ENCODE results near the gene RGS9BP. TPM values are rescaled to one million over a fixed set of nuclear protein-coding genes. Genes with fewer than 3 reads are reported as not detected.
"Not testable (repeated sequence)": the region's sequence is repeated elsewhere in the genome, so short reads cannot be mapped to it uniquely, and the experiment has no call there.

RGS9BP gene, protein sequence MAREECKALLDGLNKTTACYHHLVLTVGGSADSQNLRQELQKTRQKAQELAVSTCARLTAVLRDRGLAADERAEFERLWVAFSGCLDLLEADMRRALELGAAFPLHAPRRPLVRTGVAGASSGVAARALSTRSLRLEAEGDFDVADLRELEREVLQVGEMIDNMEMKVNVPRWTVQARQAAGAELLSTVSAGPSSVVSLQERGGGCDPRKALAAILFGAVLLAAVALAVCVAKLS
- 0.11 TPM for polyA plus RNA-seq

DNA sequence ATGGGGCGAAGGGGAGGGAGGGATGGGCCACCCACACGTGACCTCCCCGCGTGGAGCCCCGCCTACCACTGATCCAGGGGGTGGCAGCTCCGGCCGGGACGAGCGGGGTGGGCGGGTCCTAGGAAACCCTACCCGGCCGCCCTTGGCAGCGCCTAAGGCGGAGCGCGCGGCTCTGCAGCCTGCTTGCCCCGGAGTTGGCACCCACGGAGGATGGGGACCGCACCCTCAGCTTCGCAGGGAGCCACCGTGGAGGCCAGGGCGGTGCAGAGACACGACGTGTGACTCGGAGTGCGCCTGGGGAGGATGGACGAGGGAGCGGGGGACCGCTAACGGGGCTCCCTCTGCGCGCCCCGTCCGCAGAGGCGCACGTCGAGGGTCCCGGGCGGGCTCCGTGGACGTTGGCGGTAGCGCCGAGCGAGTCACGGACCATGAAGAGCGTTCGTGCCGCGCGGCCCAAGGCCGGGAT lies at the start of gene RGS9BP:
Gene RGS9BP, plus strand, starts transcription at position 129 of the 466 bp plus-strand sequence. CDS start 416 bp downstream, outside the sequence.
- peaks cover 15% of the 10 kb centered on the region for H3K27me3 Mint-ChIP-seq
- H3K27ac Mint-ChIP-seq, result peak within 1 kb of the TSS; percentile 81 to 86 (median 86)
- H3K9me3 Mint-ChIP-seq, result no peaks in the 10 kb centered on the region
- peak within 1 kb of the TSS; percentile 88 to 99 (median 94) for H3K4me3 Mint-ChIP-seq
- H3K36me3 Mint-ChIP-seq, result peaks cover 3% of the 10 kb centered on the region
- H3K4me1 Mint-ChIP-seq, result peaks cover 16 to 20% (median 18%) of the 10 kb centered on the region in 3 donors

DNA sequence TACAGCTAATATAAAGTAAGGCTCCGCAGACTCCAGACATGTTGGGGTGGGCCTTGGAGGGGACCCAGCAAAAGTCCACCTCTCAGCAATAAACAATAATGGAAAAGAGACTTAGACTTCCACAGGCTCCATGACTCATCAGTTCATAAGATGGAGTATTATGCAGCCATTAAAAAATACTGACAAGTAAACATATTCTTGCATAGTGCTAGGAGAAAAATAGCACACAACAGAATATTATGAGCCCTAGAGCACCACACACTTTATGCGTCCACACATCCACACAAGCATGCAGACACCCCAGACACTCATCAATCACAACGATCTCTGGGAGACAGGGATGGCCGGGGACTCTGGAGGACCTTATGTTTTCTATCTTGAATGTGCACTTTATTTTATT lies 48.7 kb upstream of the RGS9BP start:
- H3K36me3 Mint-ChIP-seq, result peaks cover 16% of the 10 kb centered on the region
- no peaks in the 10 kb centered on the region for H3K9me3 Mint-ChIP-seq
- H3K4me1 Mint-ChIP-seq, result no peaks in the 10 kb centered on the region
- no peak overlapping the region for H3K27ac Mint-ChIP-seq
- no peak overlapping the region for H3K4me3 Mint-ChIP-seq
- H3K27me3 Mint-ChIP-seq, result no peaks in the 10 kb centered on the region

DNA sequence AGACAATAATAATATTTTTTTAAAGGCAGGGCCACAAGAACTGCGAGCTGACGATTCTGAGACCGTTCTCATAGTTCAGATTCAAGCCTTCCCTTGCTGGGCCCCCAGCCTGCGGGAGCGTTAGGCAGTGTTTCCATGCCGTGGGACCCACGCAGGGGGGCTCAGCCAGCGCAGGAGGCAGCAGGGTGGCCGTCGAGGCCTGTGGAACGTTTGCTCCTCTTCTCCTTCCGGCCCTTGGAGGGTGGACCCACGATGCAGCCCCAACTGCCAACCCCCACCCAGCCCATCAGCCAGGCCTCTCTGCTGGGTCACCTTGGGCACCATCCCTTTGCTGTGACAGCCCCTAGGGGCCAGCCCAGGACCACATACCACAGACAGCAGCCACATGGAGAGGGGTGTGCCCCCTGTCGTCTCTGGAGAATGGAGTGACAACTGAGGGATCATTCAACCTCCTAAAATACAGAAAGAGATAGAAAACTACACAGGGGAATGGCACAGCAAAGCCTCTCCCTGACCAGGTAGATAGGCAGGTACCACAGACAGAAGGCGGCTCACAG lies 47.9 kb upstream of the RGS9BP start:
- no peak overlapping the region for H3K27ac Mint-ChIP-seq

DNA sequence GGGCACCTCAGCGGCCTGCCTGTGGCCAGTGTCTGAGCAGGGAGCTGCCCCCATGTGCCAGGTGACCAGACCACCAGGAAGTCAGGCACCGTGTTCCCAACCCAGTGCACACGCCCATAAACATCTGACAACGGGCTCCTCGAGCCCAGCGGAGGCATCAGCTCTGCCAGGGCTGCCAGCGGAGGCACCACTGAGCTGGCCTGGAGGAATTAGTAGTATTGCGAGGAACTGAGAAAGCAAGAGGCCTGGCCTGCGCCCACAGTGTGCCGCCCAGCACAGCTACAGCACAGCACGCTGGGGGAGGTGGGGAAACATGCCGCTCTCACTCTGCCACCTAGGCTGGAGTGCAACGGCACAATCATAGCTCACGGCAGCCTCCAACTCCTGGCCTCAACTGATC lies 45.3 kb upstream of the RGS9BP start:
- Mint-ChIP-seq H3K27ac (no peak overlapping the region), H3K4me1 (no peaks in the 10 kb centered on the region), H3K4me3 (no peak overlapping the region), H3K36me3 (peaks cover 7% of the 10 kb centered on the region), H3K9me3 (no peaks in the 10 kb centered on the region), H3K27me3 (no peaks in the 10 kb centered on the region)

More for the DNA sequence above, 47.9 kb upstream of the RGS9BP start:
- no peaks in the 10 kb centered on the region for H3K27me3 Mint-ChIP-seq
- peaks cover 9% of the 10 kb centered on the region for H3K36me3 Mint-ChIP-seq
- H3K4me3 Mint-ChIP-seq, result no peak overlapping the region
- no peaks in the 10 kb centered on the region for H3K9me3 Mint-ChIP-seq
- no peaks in the 10 kb centered on the region for H3K4me1 Mint-ChIP-seq

DNA sequence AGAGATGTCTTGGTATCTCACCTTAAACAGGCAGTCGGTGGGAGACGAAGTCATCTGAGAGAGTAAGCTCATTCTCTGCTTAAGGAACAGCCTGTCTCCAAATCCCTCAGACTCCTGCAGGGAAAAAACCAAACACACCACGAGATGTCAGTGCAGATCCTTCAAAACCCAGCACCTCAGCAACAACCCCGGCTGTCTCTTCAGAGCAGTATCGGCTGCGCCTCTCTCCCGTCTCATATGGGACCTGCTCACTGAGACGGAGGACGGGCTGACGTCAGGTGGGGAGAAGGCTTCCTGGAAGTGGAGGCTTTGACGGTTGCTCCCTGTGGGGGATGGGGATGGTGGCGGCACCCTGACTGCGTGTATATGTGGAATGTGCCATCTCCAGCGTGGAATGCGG lies 44.3 kb upstream of the RGS9BP start:
- no peaks in the 10 kb centered on the region for H3K27me3 Mint-ChIP-seq
- H3K36me3 Mint-ChIP-seq, result peaks cover 13% of the 10 kb centered on the region
- no peaks in the 10 kb centered on the region for H3K9me3 Mint-ChIP-seq

DNA sequence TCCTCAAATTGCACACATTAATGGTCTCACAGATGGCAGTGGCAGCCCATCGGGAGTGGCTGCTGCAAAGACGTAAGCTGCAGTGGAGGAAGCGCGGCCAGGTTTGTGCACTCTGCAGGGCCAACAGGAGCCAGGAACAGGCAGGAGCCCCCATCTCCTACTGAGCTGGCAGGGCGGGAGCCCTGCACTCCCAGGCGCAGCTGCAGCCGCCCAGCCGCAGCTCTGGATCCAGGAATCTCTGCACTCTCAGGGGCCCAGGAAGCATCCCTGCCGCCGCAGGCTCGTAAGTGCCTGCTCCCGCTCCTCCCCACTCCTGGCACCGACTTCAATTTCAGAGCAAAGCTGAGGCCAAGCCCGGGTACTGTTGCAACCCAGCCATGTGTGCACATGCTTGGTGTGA lies 38.2 kb upstream of the RGS9BP start:
- Mint-ChIP-seq H3K4me3 (no peak overlapping the region), H3K27me3 (no peaks in the 10 kb centered on the region), H3K4me1 (no peaks in the 10 kb centered on the region), H3K9me3 (peaks cover 0 to 3% (median 2%) of the 10 kb centered on the region in 3 donors), H3K27ac (no peak overlapping the region), H3K36me3 (peaks cover 20% of the 10 kb centered on the region)

More for the DNA sequence above, 44.3 kb upstream of the RGS9BP start:
- no peak overlapping the region for H3K4me3 Mint-ChIP-seq
- H3K4me1 Mint-ChIP-seq, result no peaks in the 10 kb centered on the region
- no peak overlapping the region for H3K27ac Mint-ChIP-seq

DNA sequence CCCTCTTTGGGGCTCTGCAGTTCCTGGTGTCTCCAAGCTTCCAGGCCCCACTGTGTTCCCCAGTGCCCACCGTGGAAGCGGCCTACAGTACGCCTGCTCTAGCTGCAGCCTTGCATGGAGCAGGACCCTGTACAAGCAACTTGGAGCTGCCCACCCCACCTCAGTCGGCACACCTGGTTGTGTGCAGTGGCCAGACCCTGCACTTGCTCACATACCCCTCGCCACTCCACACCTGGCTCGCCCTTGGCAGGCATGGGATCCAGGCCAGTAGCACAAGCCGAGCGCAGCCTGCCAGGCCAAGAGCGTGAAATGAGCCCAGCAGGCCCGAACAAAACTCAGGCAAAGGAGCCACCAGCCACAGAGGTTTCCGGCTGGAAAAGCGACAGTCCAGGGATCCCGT lies 37.0 kb upstream of the RGS9BP start:
- Mint-ChIP-seq H3K36me3 (peaks cover 21% of the 10 kb centered on the region), H3K27ac (no peak overlapping the region)

DNA sequence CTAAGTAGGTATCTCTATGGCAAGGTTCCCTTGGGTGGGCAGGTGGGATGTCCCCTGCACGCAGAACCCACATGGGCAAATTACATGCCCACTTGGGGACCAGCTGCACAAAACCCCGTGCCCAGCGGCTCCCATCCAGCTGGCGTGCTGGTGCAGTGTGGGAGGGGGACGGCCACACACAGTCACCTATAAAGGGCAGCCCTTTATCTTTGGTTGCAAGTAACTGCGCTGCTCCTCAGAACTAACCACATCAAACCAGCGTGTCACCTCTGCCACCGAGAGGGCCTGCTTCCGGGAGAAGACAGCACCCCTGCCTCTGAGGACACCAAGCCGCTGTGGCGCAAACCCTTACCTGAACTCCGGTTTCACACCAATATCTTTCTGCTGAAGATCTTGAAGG lies 32.9 kb upstream of the RGS9BP start:
- Mint-ChIP-seq H3K27me3 (no peaks in the 10 kb centered on the region), H3K36me3 (peaks cover 13% of the 10 kb centered on the region), H3K9me3 (peaks cover 0 to 3% (median 2%) of the 10 kb centered on the region in 3 donors), H3K27ac (peak overlapping the region in 1 of 3 donors; percentile 67), H3K4me3 (no peak overlapping the region), H3K4me1 (peaks cover 0 to 3% (median 0%) of the 10 kb centered on the region in 3 donors)

More for the DNA sequence above, 37.0 kb upstream of the RGS9BP start:
- Mint-ChIP-seq H3K4me3 (no peak overlapping the region), H3K4me1 (peaks cover 0 to 1% (median 0%) of the 10 kb centered on the region in 3 donors), H3K27me3 (no peaks in the 10 kb centered on the region), H3K9me3 (peaks cover 0 to 3% (median 2%) of the 10 kb centered on the region in 3 donors)

DNA sequence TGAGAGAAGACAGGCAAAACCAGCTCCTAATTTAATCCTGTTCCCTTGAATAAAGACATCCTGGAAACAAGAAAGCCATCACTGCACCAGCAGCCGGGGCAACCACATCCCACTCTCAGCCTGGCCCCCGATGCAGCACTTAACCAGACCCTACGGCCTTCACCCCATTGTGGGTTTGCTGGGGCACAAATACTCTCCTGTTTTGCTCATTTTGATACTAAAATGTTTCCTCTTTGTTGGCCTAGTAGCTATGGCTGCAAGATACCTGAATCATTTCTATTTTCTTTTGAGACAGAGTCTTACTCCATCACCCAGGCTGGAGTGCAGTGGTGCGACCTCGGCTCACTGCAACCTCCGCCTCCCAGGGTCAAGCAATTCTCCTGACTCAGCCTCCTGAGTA lies 29.1 kb upstream of the RGS9BP start:
- Mint-ChIP-seq H3K27ac (no peak overlapping the region), H3K36me3 (peaks cover 7% of the 10 kb centered on the region), H3K27me3 (no peaks in the 10 kb centered on the region), H3K4me1 (peaks cover 0 to 3% (median 0%) of the 10 kb centered on the region in 3 donors), H3K9me3 (no peaks in the 10 kb centered on the region), H3K4me3 (no peak overlapping the region)

DNA sequence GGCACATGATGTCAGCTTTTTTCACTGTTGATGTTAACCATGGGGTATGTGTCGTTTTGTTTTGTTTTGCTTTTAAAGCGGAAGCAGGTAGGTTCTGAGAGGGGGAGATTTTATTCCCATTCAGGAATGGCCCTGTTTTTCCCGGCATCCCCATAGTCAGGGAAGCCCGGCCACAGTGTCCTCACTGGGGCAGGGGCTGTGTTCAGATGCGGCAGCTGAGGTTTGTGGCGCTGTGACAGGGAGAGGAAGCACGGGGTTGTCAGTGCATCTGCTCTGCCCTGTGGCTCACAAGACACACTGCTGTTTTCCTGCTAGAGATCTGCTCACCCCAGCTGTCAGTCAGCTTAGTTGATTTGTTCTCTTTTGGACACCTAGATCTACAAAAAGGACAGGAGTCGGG lies 28.3 kb upstream of the RGS9BP start:
- no peaks in the 10 kb centered on the region for H3K27me3 Mint-ChIP-seq
- peaks cover 7% of the 10 kb centered on the region for H3K36me3 Mint-ChIP-seq
- no peak overlapping the region for H3K27ac Mint-ChIP-seq
- H3K9me3 Mint-ChIP-seq, result no peaks in the 10 kb centered on the region
- H3K4me3 Mint-ChIP-seq, result no peak overlapping the region
- peaks cover 0 to 3% (median 0%) of the 10 kb centered on the region in 3 donors for H3K4me1 Mint-ChIP-seq

DNA sequence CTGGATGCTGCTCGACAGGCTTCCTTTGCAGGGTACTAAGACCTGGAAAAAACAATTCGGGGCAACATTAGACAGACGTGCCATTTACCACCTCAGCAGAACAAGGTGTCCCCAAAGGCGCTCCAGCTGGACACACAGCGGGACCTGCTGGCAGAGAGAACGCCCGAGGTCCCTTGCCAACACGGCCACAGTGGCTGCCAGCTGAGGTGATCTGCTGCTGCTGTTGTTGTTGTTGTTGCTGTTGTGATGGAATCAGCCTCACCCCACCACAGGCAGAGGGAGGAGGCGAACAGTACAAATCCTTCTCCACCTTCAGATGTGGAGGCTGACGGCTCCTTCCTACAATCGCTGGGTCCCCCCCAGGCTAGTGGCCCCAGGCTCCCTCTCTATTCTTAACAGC lies 25.9 kb upstream of the RGS9BP start:
- Mint-ChIP-seq H3K36me3 (peaks cover 6% of the 10 kb centered on the region), H3K4me3 (no peak overlapping the region), H3K27me3 (no peaks in the 10 kb centered on the region), H3K27ac (no peak overlapping the region), H3K9me3 (no peaks in the 10 kb centered on the region), H3K4me1 (peaks cover 0 to 4% (median 0%) of the 10 kb centered on the region in 3 donors)

DNA sequence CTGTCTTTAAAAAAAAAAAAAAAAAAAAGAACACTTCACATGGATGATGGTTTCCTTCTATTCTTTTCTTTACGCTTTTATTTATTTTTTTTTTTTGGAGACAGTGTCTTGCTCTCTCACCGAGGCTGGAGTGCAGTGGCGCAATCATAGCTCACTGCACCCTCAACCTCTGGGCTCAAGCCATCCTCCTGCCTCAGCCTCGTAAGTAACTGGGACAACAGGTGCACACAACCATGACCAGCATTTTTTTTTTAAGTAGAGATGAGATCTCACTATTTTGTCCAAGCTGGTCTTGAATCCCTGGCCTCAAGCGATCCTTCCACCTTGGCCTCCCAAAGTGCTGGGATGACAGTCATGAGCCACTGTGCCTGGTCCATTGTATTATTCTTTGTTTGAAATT lies 25.0 kb upstream of the RGS9BP start:
- Mint-ChIP-seq H3K4me3 (no peak overlapping the region), H3K9me3 (no peaks in the 10 kb centered on the region), H3K36me3 (peaks cover 6% of the 10 kb centered on the region), H3K27ac (no peak overlapping the region), H3K4me1 (peaks cover 0 to 4% (median 0%) of the 10 kb centered on the region in 3 donors), H3K27me3 (no peaks in the 10 kb centered on the region)

DNA sequence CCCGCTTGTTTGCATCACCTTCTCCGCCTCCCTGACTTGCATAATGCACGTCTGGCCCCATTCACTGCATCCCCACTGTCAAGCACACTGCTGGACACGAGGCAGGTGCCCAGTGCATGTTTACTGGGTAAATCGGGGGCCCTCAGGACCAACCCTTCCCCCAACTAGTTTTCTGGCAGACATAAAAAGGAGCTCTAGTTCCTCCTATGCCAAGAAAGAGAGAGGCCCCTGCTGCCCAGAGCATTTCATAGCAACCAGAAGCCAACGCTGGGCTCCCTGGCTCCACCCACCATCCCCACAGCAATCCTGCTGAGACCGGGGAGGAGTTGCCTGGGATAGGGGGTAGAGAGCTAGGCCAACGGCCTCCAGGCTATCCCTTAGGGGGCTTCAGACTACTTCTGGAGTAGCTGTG lies 23.9 kb upstream of the RGS9BP start:
- H3K9me3 Mint-ChIP-seq, result no peaks in the 10 kb centered on the region
- no peaks in the 10 kb centered on the region for H3K27me3 Mint-ChIP-seq
- H3K4me3 Mint-ChIP-seq, result peak overlapping the region in 1 of 4 donors; percentile 74
- H3K27ac Mint-ChIP-seq, result no peak overlapping the region
- H3K4me1 Mint-ChIP-seq, result peaks cover 0 to 2% (median 0%) of the 10 kb centered on the region in 3 donors
- H3K36me3 Mint-ChIP-seq, result peaks cover 9% of the 10 kb centered on the region

DNA sequence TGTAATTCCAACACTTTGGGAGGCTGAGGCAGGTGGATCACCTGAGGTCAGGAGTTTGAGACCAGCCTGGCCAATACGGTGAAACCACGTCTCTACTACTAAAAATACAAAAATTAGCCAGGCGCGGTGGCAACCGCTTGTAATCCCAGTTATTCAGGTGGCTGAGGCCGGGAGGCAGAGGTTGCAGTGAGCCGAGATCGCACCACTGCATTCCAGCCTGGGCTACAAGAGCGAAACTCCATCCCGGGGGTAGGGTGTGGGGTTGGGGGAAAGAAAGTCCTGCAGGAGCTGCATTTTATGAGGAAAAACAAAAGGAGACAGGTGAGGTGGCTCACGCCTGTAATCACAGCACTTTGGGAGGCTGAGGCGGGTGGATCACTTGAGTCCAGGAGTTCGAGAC lies 23.3 kb upstream of the RGS9BP start:
- not testable (repeated sequence) for H3K36me3 Mint-ChIP-seq, H3K9me3 Mint-ChIP-seq, H3K4me3 Mint-ChIP-seq, H3K4me1 Mint-ChIP-seq, H3K27ac Mint-ChIP-seq, H3K27me3 Mint-ChIP-seq

DNA sequence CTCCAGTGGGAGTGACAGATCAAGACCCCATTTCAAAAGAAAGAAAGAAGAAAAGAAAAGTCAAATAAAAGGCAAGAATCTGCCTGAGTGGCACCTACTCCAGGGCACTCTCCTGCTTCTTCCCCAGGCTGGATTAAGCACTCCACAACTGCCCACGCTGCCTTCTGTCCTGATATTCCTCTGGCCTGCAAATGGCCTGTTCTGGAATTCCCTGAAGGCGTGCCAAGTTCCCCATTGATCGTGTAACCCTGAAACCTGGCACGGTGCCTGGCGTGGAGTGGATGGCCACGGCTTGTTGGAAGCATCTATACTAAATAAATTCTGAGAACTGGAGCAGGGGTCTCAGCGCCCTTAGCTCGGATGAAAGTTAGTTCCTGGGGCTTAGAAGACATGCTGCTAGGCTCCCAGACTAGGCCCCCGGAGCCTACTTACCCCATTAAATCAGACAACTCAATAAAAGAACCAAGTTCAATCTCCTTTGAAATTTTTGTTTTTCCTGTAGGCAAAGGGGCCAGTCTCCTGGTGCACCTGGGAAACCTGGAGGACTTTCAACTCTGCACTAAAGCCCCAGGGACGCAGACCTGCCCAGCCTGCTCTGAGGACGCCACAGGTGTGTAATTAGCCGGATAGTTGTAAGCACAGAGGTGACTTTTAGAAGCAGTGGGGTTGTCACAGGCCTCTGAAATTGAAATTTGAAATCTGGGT lies 22.6 kb upstream of the RGS9BP start:
- no peaks in the 10 kb centered on the region for H3K9me3 Mint-ChIP-seq
- no peaks in the 10 kb centered on the region for H3K27me3 Mint-ChIP-seq
- no peak overlapping the region for H3K27ac Mint-ChIP-seq
- no peak overlapping the region for H3K4me3 Mint-ChIP-seq
- H3K36me3 Mint-ChIP-seq, result peaks cover 8% of the 10 kb centered on the region
- H3K4me1 Mint-ChIP-seq, result peaks cover 0 to 2% (median 0%) of the 10 kb centered on the region in 3 donors
